GM23248 (cell line): Measurements from ENCODE around the gene PACSIN3.

Source experiments
- EZH2 ChIP-seq: fragments of 200-600 bp; sonication (generic); IDR thresholded peaks from 2 replicates; pipeline ENCODE4 v1.6.1; 2018; ENCODE audit warnings: antibody characterized with exemption, mild to moderate bottlenecking; ENCODE audit not compliant: insufficient read depth, poor library complexity, severe bottlenecking
- EZH2phosphoT487 ChIP-seq: fragments of 200-600 bp; sonication (generic); IDR thresholded peaks from 2 replicates; pipeline ENCODE4 v1.6.1; 2018; ENCODE audit warnings: antibody characterized with exemption, moderate library complexity, mild to moderate bottlenecking, low read depth; ENCODE audit not compliant: insufficient read depth

DNA sequence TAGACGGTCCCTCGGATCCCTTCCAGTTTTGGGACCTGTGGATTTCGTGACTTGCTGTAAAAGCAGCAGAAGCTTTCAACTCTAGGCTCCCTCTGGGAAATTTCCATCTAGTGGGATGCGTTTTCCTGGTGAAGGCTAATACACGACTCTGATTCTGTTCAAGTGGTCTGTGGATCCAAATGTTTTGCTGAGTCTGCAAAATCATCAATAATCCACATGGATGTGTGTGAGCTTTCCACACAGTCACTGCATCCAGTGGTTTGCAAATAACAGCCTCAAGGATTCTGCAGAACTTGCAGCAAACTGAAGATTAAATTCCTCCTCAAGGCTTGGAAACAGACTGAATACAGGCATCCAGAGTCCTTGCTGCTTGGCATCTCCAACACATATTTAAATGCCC lies 16.3 kb upstream of the PACSIN3 start:
- no peak for TF ChIP-seq EZH2phosphoT487
- TF ChIP-seq EZH2, result no peak
